GM18870 (cell line): Measurements from ENCODE around the gene RUFY2.
"Not testable (repeated sequence)": the region's sequence is repeated elsewhere in the genome, so short reads cannot be mapped to it uniquely, and the experiment has no call there.

Experiments
- ATAC-seq: cut with Tn5 transposase; IDR thresholded peaks from one replicate; pipeline ENCODE4 v1.9.1; 2021; ENCODE audit warnings: moderate library complexity; ENCODE audit not compliant: unreplicated experiment

The RUFY2 gene

GRCh38 chr10:68329506-68329861, 77.6 kb downstream of the RUFY2 start:
- ATAC-seq: no peak

DNA sequence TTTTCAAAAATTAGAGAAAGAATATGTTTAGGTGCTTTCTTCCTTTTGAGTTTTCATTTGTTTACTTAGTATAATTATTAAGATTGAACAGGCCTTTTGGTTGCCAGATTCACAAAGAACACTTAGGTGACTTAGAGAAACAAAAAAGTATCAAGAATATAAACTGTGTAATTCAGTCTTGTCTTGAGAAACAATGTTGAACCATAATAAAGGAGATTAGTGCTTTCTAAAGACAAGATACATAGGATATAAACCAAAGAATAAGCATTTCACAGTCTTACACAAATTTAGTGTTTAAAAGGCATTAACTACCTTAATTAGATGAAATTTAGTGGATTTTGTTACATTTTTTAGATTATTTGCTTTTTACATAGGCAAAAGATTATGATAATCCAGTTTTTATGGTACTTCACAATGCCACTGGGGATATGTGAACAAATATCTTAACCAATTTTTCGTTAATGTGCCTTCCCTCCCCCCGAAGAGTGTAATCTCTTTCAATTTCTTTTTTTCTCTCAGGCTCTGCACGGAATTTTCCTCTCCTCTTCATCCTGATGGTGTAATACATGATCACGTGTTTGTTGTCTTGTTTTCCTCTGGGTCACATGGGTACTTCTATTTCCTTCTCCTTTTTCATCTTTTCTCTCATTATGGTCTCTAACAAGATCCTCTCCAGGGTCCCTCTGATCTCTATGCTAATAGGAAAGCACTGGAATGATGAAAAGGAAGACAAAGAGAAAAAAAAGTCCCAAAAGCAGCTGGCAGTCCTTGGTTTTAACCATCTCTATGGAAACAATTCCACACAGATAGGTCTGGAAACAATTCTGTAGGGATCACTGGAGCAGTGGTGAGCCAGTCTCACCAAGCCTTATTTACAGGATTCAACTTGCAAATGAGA, 78.9 kb downstream of the RUFY2 start:
- no peak for ATAC-seq

- not testable (repeated sequence) for ATAC-seq
Measured at GRCh38 chr10:68324396-68324795, 82.7 kb downstream of the RUFY2 start.

DNA sequence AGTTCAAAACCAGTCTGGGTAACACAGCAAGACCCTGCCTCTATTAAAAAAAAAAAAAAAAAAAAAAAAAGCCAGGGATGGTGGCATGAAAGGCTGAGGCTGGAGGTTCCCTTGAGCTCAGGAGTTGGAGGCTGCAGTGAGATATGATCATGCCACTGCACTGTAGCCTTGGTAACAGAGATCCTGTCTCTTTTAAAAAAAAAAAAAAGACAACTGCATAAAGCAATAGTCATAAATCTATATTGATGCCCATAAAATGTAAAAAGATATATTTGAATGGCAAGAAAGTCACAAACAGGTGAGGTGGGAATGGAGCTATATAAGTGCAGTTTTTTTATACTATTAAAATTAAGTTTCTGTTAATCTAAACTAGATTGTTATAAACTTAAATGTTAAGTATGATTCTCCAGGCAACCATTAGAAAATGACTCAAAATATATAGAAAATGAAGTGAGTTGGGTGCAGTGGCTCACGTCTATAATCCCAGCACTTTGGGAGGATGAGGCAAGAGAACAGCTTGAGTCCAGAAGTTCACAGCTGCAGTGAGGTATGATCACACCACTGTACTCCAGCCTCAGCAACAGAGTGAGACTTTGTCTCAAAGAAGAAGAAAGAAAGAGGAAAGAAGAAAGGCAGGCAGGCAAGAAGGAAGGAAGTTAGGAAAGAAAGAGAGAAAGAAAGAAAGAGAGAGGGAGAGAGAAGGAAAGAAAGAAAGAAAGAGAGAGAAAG, 88.6 kb downstream of the RUFY2 start:
- no peak for ATAC-seq

- ATAC-seq: no peak
Measured at GRCh38 chr10:68315582-68315981, 91.5 kb downstream of the RUFY2 start.

DNA sequence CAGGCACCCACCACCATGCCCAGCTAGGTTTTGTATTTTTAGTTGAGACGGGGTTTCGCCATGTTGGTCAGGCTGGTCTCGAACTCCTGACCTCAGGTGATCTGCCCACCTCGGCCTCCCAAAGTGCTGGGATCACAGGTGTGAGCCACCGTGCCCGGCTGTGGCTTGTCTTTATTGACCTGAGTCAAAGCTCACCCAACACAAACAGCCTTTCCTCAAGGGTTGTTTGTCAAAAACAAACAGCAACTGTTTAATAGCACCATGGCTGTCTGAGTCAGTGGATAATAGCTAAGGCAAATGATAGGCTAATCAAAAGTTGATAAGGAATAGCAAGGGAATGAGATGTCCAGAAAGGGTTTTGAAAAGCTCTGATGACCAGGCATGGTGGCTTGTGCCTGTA, 92.1 kb downstream of the RUFY2 start:
- not testable (repeated sequence) for ATAC-seq

- no peak for ATAC-seq
Measured at GRCh38 chr10:68310531-68310930, 96.5 kb downstream of the RUFY2 start.

- no peak for ATAC-seq
Measured at GRCh38 chr10:68305854-68306253, 101.2 kb downstream of the RUFY2 start.

DNA sequence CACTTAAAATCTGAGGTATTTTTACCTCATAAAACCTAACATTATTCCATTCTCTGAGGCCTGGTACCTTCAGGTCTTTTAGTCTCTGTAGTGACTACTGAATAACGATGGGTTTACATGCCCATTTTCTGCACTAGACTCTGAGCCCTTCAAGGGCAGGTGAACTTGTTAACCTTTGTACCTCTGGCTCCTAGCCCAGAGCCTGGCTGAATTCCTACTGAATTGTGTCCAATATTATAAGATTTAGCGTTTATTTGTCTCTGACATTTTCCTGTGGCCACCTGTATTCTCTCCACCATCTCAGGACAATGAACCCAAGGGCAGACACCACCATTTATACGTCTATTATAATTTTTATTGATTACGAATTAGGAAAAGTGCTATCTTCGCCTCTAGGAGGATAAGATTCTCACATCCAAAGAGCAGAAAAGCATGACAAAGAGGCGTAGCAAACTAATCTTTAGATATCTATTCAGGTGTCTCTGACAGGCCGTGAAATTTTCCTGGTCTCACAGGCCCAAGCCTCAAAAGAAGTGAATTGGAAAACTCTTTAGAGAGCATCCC, 103.1 kb downstream of the RUFY2 start:
- ATAC-seq: no peak

- no peak for ATAC-seq
Measured at GRCh38 chr10:68302871-68303270, 104.2 kb downstream of the RUFY2 start.

DNA sequence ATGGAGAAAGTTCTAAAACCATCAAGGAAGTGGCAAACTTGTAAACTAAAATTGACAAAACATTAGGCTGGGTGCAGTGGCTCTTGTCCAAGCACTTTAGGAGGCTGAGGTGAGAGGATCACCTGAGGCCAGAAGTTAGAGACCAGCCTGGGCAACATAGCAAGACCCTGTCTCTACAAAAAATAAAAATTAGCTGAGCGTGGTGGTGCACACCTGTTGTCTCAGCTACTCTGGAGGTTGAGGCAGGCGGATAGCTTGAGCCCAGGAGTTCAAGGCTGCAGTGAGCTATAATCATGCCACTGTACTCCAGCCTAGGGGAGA, 104.6 kb downstream of the RUFY2 start:
- ATAC-seq: no peak

- peak; percentile 58 for ATAC-seq
Measured at GRCh38 chr10:68301790-68302502, 105.1 kb downstream of the RUFY2 start.

DNA sequence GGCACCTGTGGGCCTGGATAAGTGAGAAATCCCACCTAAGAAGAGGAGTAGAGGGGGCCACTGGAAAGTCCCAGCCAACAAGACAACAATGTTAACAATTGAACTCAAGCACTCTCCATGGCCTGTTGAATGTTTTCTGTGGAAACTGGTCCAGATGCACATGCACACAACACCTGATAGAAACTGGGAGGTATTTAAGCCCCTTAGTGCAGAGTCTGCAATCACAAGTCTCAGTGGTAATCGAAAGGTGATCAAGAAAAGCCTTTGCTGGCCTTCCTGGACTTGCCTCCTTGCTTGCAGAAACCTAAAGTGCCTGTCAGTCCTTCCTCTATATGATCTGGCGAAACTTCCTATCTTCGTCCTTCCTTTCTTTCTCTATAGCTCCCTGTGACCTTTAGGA, 105.8 kb downstream of the RUFY2 start:
- ATAC-seq: no peak

- ATAC-seq: no peak
Measured at GRCh38 chr10:68296843-68297663, 110.0 kb downstream of the RUFY2 start.
